GM15510 (cell line): ENCODE measurements around the gene TBC1D21.

Experiments
- POLR2A ChIP-seq: IDR thresholded peaks from 3 replicates; pipeline ENCODE4 v1.6.1; 2011; ENCODE audit warnings: borderline replicate concordance; ENCODE audit not compliant: insufficient read length; ENCODE audit errors: extremely low read depth

The TBC1D21 gene

GRCh38 chr15:73908822-73909122 lies 35.4 kb downstream of the TBC1D21 start:
- TF ChIP-seq POLR2A: no peak

DNA sequence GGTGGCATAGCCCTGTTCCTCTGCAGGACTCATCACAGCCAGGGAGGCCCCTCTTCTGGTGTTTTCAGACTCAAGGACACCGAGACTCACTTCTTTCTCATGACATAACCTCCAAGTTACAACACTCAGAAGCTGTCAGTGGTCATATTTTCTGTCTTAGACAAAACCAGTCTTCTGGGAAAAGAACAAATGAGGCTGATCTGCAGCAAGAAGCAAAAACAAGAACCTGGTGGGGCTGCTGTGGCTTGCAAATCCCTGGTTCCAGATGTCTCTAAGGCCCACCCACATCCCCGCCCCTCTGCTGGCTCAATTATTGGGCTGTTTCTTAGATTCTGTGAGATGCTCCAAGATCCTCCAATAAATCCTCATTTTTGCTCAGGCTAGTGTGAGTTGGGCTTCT lies 36.3 kb downstream of the TBC1D21 start:
- no peak for TF ChIP-seq POLR2A

- TF ChIP-seq POLR2A: no peak
Measured at GRCh38 chr15:73910522-73911303, 37.3 kb downstream of the TBC1D21 start.

DNA sequence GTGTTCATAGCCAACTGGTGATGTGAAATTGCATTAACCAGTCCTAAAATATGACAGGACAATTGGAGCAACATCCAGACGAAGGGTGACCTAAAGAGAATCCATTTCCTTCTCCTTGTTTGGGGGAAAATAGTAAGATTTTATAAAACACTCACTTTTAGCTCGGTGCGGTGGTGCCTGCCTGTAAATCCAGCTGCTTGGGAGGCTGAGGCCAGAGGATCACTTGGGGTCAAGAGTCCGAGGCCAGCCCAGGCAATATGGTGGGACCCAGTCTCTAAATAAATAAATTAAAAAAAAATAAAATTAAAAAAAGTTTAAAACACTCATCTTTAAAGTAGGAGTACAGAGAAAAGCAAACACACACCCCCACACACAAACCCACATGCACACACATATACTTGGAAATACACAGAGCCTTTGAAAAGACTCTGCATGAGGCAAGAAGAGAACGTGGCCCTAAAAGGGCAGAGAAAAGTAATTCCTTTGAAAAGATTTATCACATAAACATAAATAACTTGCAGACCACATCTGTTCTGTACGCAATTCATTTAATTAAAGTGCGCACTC lies 38.7 kb downstream of the TBC1D21 start:
- TF ChIP-seq POLR2A: no peak

- TF ChIP-seq POLR2A: no peak
Measured at GRCh38 chr15:73914145-73914544, 40.8 kb downstream of the TBC1D21 start.

DNA sequence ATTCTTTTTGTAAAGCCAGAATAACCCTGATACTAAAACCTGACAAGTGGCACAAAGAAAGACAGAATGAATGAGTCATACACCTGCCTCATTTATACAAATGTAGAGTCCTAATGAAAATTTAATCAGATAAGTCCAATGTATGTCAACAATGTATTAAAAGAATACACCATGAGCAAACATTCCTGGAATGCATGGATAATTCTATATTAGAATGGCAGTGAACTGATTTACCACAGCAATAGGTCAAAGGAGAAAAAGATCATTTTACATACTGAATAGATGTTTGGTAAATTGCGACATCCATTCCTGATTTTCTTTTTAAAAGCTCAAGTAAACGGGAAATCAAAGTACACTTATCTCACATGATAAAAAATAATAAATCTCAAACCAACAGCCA lies 41.7 kb downstream of the TBC1D21 start:
- no peak for TF ChIP-seq POLR2A

- TF ChIP-seq POLR2A: no peak
Measured at GRCh38 chr15:73918784-73919183, 45.4 kb downstream of the TBC1D21 start.

DNA sequence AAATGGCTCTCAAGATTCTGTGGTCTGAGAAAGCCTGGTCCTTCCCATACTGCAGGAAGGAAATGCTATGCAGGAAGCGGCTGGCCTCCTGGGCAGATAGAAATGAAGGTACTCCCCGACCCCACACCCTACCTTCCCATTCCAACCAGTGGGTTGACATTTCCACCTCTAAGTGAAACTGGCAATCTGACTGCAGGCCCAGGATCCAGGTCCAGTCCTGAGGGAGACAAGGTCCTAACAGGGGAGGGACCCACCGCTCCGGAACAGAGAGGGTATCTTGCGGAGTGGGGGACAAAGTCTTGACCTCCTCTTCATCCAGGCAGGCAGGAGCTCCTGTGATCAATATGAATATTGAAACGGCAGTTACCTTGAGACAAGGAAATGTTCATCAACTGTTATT lies 46.3 kb downstream of the TBC1D21 start:
- no peak for TF ChIP-seq POLR2A

DNA sequence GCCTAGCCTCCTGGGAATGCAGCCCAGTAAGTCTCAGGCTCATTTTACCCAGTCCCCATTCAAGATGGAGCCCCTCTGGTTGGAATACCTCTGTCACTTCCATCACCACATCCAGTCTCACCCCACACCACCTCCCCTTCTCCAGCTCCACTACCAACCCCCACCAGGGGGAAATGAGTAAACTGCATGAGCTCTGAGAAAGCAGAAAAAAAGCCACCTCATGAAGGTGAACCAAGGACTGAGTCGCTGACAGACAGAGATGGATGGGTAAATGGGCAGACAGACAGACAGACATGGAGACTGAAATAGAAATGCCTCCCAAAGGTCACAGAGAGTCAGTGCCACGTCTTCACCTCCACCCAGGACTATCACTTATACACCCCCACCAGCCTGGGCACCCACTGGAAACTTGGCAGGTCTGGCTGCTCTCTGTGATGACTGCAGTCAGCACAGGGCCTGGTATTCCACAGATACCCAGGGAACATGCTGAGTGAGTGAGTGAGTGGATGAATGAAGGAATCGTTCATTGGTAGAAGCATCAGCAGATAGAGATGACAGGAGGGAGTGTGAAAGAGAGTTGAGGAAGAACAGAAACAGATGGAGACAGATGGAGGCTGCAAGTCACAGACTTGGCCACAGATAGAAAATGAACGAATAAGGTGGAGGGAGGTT lies 48.0 kb downstream of the TBC1D21 start:
- no peak for TF ChIP-seq POLR2A

DNA sequence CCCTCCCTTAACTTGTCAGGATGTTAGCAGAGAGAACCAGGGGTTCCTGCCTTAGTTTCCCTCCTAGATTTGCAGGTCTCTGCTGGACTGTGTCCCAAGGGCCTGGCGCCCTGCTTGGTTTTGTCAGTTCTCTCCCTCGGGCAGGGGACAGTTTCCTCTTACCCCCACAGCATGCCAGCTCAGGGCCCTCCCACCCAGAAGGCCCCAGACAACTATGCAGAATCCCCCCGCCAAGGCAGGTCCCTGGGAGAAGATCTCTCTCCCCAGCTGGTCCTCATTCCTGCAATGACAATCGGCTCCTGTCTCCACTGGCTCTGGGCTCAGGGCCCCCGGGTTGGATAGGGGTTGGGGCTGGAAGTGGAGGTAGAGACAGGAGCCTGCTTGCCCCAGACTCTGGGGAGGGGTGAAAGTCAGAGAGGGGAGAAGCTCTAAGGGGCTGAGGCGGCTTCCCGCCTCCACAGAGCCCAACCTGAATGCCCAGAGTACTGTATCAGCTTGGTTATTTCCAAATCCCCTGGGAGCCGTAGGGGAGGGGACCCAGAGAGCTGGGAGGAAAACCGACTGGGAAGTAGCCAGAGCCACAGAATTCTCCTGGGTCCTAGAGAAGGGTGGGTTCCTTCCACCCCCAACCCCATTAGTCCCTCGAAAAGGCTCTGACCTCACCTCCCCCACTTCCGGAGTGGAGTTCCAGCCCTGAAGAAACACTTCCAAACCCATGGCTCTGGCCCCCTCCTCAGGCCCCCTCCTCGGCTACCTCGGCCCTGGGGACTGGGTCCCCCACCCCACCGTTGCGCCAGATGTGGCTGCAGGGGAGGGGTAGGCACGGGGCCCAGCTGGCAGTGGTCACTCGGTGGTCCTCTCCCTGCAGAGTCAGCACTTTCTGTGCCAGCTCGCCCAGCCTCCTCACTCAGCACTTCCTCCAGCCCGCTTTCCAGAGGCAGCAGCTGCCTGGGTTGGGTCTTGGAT lies 49.1 kb downstream of the TBC1D21 start:
- TF ChIP-seq POLR2A: no peak

GRCh38 chr15:73923156-73923487 lies 49.8 kb downstream of the TBC1D21 start:
- no peak for TF ChIP-seq POLR2A

- TF ChIP-seq POLR2A: no peak
Measured at GRCh38 chr15:73923488-73924164, 50.3 kb downstream of the TBC1D21 start.

DNA sequence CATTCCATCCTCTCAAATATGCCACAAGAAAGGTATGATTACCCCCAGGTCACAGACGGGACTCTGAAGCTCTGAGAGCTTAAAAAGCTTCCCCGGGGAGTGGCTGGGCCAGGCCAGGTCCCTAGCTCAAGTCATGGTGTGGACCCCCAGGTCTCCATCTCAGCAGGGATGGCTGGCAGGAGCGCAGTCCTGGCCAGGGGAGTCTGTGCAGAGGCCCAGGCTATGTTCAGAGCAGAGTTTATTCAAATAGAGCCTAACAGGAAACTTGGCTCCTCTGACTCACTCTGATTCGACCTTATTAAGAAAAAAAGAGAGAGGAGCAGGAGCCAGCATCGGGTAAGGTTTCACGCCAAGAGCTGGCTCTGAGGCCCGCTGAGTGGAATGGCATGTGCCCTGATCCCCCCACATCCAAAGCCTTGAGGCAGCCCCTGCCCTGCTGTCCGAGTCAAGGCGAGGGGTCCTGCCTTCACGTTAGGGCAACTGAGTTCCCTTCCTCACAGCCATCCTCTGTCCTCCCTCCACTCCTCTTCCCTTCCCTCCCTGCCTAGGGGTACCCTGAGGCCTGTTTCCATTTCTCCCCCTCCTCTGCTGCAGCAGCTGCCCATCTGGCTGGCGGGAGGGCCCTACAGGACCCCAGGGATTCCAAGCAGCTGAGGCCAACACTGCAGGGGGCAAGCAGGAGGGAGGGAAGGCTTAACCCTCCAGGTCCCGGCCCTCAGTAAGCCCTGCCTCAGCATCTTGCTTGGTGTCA lies 51.0 kb downstream of the TBC1D21 start:
- no peak for TF ChIP-seq POLR2A

DNA sequence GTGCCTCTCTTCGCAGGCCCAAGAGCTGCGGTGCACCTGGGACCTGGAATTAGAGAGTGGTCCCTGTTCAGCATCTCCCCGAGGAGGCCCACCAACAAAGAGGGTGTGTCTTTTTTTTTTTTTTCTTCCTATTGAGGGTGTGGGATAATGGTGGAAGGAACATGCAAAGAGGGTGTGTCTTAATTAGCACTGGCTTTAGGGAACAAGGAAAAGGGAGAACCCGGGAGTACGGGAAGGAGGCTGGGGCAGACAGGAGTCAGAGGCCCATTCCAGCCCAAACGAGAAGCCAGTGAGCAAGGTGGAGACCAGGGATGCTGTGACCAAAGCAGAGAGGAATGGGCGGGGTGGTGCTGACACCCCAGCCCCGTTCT lies 52.5 kb downstream of the TBC1D21 start:
- TF ChIP-seq POLR2A: no peak
